ENCODE data around the gene OTUD5. TPM values are rescaled to one million over a fixed set of nuclear protein-coding genes. Genes with fewer than 3 reads are reported as not detected.
"Not testable (repeated sequence)": the region's sequence is repeated elsewhere in the genome, so short reads cannot be mapped to it uniquely, and the experiment has no call there.

Gene OTUD5
- total RNA-seq, 1 experiment from 2014 or later, result 52.6 TPM

DNA sequence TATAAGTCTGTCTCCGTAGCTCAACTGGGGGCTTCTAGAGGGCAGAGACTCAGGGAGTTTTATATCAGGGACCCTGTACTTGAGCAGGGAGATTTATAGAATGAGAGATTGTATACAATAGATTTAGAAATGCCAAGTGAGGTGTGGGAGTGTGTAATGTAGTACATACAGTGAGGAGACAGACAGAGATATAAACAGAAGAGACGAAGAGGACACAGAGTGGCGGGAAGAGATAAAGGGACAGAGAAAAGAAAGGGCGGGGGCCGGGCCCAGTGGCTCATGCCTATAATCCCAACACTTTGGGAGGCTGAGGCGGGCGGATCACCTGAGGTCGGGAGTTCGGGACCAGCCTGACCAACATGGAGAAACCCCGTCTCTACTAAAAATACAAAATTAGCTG lies 22.9 kb upstream of the OTUD5 start:
- CTCF ChIA-PET, result interaction anchor here (0.6 kb wide), 1 partner anchor 71 kb away, joined by 5 read pairs; no protein-coding TSS in a partner anchor

DNA sequence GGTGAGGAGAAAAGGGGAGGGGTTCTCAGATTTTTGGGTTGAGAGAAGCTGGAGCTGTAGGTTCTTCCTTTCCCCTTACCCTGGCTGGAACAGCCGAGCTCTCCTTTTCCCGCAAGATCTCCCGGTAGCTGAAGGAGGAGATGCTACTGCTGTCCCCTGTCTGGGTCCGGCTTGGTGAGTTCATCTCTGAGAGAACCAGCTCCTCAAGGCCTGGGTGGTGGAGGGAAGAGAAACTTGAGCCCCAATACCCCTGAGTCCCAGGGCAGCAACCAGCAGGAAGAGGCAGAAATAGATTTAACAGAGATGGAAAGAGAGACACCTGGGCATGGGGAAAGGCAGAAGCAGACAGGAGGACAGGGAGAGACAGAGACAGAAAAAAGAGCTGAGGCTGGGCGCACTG lies 20.8 kb upstream of the OTUD5 start:
- no peak overlapping the region for H3K27ac Mint-ChIP-seq
- no peak for TF ChIP-seq JUN (CRISPR knock-in tag; IDR thresholded peaks at IDR 0.05)
- TF ChIP-seq NR2C2 (CRISPR knock-in tag; IDR thresholded peaks at IDR 0.05), result no peak
- TF ChIP-seq HMGA2 (CRISPR knock-in tag; IDR thresholded peaks at IDR 0.05), result no peak
- TF ChIP-seq ZNF219 (CRISPR knock-in tag; IDR thresholded peaks at IDR 0.05; ENCODE audit: borderline replicate concordance), result no peak
- TF ChIP-seq, protein P1, sequence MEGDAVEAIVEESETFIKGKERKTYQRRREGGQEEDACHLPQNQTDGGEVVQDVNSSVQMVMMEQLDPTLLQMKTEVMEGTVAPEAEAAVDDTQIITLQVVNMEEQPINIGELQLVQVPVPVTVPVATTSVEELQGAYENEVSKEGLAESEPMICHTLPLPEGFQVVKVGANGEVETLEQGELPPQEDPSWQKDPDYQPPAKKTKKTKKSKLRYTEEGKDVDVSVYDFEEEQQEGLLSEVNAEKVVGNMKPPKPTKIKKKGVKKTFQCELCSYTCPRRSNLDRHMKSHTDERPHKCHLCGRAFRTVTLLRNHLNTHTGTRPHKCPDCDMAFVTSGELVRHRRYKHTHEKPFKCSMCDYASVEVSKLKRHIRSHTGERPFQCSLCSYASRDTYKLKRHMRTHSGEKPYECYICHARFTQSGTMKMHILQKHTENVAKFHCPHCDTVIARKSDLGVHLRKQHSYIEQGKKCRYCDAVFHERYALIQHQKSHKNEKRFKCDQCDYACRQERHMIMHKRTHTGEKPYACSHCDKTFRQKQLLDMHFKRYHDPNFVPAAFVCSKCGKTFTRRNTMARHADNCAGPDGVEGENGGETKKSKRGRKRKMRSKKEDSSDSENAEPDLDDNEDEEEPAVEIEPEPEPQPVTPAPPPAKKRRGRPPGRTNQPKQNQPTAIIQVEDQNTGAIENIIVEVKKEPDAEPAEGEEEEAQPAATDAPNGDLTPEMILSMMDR (IDR thresholded peaks at IDR 0.05), result no peak
- no peak for TF ChIP-seq NFE2L1 (CRISPR knock-in tag; IDR thresholded peaks at IDR 0.05)
- no peak for TF ChIP-seq ZNF138 (CRISPR knock-in tag; conservative IDR thresholded peaks at IDR 0.05)
- TF ChIP-seq, protein P2, sequence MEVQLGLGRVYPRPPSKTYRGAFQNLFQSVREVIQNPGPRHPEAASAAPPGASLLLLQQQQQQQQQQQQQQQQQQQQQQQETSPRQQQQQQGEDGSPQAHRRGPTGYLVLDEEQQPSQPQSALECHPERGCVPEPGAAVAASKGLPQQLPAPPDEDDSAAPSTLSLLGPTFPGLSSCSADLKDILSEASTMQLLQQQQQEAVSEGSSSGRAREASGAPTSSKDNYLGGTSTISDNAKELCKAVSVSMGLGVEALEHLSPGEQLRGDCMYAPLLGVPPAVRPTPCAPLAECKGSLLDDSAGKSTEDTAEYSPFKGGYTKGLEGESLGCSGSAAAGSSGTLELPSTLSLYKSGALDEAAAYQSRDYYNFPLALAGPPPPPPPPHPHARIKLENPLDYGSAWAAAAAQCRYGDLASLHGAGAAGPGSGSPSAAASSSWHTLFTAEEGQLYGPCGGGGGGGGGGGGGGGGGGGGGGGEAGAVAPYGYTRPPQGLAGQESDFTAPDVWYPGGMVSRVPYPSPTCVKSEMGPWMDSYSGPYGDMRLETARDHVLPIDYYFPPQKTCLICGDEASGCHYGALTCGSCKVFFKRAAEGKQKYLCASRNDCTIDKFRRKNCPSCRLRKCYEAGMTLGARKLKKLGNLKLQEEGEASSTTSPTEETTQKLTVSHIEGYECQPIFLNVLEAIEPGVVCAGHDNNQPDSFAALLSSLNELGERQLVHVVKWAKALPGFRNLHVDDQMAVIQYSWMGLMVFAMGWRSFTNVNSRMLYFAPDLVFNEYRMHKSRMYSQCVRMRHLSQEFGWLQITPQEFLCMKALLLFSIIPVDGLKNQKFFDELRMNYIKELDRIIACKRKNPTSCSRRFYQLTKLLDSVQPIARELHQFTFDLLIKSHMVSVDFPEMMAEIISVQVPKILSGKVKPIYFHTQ (CRISPR knock-in tag; IDR thresholded peaks at IDR 0.05), result no peak
- TF ChIP-seq ETV6 (CRISPR knock-in tag; IDR thresholded peaks at IDR 0.05), result no peak
- TF ChIP-seq, protein P3, sequence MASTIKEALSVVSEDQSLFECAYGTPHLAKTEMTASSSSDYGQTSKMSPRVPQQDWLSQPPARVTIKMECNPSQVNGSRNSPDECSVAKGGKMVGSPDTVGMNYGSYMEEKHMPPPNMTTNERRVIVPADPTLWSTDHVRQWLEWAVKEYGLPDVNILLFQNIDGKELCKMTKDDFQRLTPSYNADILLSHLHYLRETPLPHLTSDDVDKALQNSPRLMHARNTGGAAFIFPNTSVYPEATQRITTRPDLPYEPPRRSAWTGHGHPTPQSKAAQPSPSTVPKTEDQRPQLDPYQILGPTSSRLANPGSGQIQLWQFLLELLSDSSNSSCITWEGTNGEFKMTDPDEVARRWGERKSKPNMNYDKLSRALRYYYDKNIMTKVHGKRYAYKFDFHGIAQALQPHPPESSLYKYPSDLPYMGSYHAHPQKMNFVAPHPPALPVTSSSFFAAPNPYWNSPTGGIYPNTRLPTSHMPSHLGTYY (CRISPR knock-in tag; IDR thresholded peaks at IDR 0.05), result no peak
- TF ChIP-seq TP53 (CRISPR knock-in tag; IDR thresholded peaks at IDR 0.05), result no peak
- TF ChIP-seq MYBL2 (CRISPR knock-in tag; IDR thresholded peaks at IDR 0.05), result no peak
- TF ChIP-seq ELF4 (CRISPR knock-in tag; IDR thresholded peaks at IDR 0.05; ENCODE audit: low read depth), result no peak
- TF ChIP-seq SMAD3 (CRISPR knock-in tag; IDR thresholded peaks at IDR 0.05; ENCODE audit: borderline replicate concordance), result no peak
- TF ChIP-seq, protein P4, sequence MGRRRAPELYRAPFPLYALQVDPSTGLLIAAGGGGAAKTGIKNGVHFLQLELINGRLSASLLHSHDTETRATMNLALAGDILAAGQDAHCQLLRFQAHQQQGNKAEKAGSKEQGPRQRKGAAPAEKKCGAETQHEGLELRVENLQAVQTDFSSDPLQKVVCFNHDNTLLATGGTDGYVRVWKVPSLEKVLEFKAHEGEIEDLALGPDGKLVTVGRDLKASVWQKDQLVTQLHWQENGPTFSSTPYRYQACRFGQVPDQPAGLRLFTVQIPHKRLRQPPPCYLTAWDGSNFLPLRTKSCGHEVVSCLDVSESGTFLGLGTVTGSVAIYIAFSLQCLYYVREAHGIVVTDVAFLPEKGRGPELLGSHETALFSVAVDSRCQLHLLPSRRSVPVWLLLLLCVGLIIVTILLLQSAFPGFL (CRISPR knock-in tag; IDR thresholded peaks at IDR 0.05; ENCODE audit: borderline replicate concordance), result no peak
- ChIA-PET CTCF (no interaction called here), POLR2A (no interaction called here)
- peaks cover 47% of the 10 kb centered on the region for H3K36me3 Mint-ChIP-seq
- no peaks in the 10 kb centered on the region for H3K9me3 Mint-ChIP-seq
- H3K4me3 Mint-ChIP-seq, result no peak overlapping the region
- ATAC-seq (no peak), DNase-seq (ENCODE audit: low spot score) (no peak)
- H3K27me3 Mint-ChIP-seq (ENCODE audit: low read depth), result no peaks in the 10 kb centered on the region
- no peaks in the 10 kb centered on the region for H3K4me1 Mint-ChIP-seq

More for the DNA sequence above, 22.9 kb upstream of the OTUD5 start:
- POLR2A ChIA-PET; H3K9me3 Mint-ChIP-seq; H3K4me3 Mint-ChIP-seq; H3K27me3 Mint-ChIP-seq (ENCODE audit: low read depth); H3K27ac Mint-ChIP-seq; H3K4me1 Mint-ChIP-seq; DNase-seq (ENCODE audit: low spot score); ATAC-seq: not testable (repeated sequence)
- peaks cover 54% of the 10 kb centered on the region for H3K36me3 Mint-ChIP-seq

DNA sequence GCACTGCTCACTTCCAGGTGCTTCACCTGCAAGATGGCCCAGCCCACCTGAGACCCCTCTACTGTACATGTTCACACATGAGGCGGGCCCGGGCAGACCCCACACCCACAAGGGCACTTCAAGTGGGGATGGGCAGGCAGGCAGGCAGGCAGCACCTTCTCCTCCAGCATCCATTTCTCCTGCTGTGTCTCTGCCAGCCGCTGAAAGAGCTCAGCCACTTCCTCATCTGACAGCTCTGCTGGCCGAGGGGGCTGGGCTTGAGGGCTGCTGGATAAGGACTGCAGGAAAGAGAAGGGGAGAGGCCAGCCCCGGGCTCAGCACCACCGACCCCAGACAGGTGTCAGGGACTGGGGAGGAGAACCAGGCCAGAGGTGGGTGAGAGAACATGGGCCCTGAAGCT lies 18.7 kb upstream of the OTUD5 start:
- peaks cover 37% of the 10 kb centered on the region for H3K36me3 Mint-ChIP-seq
- ATAC-seq (no peak), DNase-seq (ENCODE audit: low spot score) (no peak)
- H3K4me3 Mint-ChIP-seq, result no peak overlapping the region
- H3K27ac Mint-ChIP-seq, result no peak overlapping the region
- H3K4me1 Mint-ChIP-seq, result no peaks in the 10 kb centered on the region
- no peaks in the 10 kb centered on the region for H3K27me3 Mint-ChIP-seq (ENCODE audit: low read depth)
- ChIA-PET CTCF (no interaction called here), POLR2A (no interaction called here)
- H3K9me3 Mint-ChIP-seq, result no peaks in the 10 kb centered on the region
- TF ChIP-seq PRRX2 (CRISPR knock-in tag; IDR thresholded peaks at IDR 0.05) (no peak), SMAD3 (CRISPR knock-in tag; IDR thresholded peaks at IDR 0.05; ENCODE audit: borderline replicate concordance) (no peak), GABPB1 (CRISPR knock-in tag; IDR thresholded peaks at IDR 0.05) (no peak), ZNF263 (CRISPR knock-in tag; IDR thresholded peaks at IDR 0.05; ENCODE audit: low read depth) (no peak), NFE2L1 (CRISPR knock-in tag; IDR thresholded peaks at IDR 0.05) (no peak), ZNF121 (CRISPR knock-in tag; IDR thresholded peaks at IDR 0.05) (no peak), RELA (CRISPR knock-in tag; IDR thresholded peaks at IDR 0.05; ENCODE audit: borderline replicate concordance) (no peak), TEAD1 (CRISPR knock-in tag; IDR thresholded peaks at IDR 0.05) (no peak)
- TF ChIP-seq, protein P5, sequence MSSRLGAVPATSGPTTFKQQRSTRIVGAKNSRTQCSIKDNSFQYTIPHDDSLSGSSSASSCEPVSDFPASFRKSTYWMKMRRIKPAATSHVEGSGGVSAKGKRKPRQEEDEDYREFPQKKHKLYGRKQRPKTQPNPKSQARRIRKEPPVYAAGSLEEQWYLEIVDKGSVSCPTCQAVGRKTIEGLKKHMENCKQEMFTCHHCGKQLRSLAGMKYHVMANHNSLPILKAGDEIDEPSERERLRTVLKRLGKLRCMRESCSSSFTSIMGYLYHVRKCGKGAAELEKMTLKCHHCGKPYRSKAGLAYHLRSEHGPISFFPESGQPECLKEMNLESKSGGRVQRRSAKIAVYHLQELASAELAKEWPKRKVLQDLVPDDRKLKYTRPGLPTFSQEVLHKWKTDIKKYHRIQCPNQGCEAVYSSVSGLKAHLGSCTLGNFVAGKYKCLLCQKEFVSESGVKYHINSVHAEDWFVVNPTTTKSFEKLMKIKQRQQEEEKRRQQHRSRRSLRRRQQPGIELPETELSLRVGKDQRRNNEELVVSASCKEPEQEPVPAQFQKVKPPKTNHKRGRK (CRISPR knock-in tag; IDR thresholded peaks at IDR 0.05; ENCODE audit: borderline replicate concordance), result no peak
- TF ChIP-seq, protein P6, sequence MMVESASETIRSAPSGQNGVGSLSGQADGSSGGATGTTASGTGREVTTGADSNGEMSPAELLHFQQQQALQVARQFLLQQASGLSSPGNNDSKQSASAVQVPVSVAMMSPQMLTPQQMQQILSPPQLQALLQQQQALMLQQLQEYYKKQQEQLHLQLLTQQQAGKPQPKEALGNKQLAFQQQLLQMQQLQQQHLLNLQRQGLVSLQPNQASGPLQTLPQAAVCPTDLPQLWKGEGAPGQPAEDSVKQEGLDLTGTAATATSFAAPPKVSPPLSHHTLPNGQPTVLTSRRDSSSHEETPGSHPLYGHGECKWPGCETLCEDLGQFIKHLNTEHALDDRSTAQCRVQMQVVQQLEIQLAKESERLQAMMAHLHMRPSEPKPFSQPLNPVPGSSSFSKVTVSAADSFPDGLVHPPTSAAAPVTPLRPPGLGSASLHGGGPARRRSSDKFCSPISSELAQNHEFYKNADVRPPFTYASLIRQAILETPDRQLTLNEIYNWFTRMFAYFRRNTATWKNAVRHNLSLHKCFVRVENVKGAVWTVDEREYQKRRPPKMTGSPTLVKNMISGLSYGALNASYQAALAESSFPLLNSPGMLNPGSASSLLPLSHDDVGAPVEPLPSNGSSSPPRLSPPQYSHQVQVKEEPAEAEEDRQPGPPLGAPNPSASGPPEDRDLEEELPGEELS (CRISPR knock-in tag; IDR thresholded peaks at IDR 0.05), result no peak
